Fibroblast of lung (primary cell): ENCODE measurements around the gene MYO19. TPM values are rescaled to one million over a fixed set of nuclear protein-coding genes. Genes with fewer than 3 reads are reported as not detected.
A peak's percentile ranks its signal among the peaks of the same experiment; 100 is the strongest.

Experiments used
- DNase-seq, 2 donors: peaks; one replicate each; pipeline versions ENCODE4 v3.0.0 to v3.0.0-alpha.2; 2010; ENCODE audit warnings: low read depth in 2 of 2
- H2AFZ ChIP-seq: 2 replicates; pipeline ENCODE4 v1.5.1; 2012; ENCODE audit warnings: low read length, control low read depth, inconsistent platforms
- H3K27ac ChIP-seq: 2 replicates; pipeline ENCODE4 v1.5.1; 2011; ENCODE audit warnings: low read length, control low read depth; ENCODE audit not compliant: insufficient read depth
- H3K27me3 ChIP-seq: 2 replicates; pipeline ENCODE4 v1.5.1; 2011; ENCODE audit warnings: mild to moderate bottlenecking, low read length; ENCODE audit not compliant: control insufficient read depth, insufficient read depth
- H3K36me3 ChIP-seq: 2 replicates; pipeline ENCODE4 v1.5.1; 2011; ENCODE audit warnings: low read length; ENCODE audit not compliant: control insufficient read depth, insufficient read depth
- H3K4me1 ChIP-seq: 2 replicates; pipeline ENCODE4 v1.5.1; 2011; ENCODE audit warnings: low read length; ENCODE audit not compliant: control insufficient read depth, insufficient read depth; ENCODE audit errors: extremely low read depth
- H3K4me2 ChIP-seq: 2 replicates; pipeline ENCODE4 v1.5.1; 2011; ENCODE audit warnings: low read length, control low read depth; ENCODE audit not compliant: insufficient read depth; ENCODE audit errors: extremely low read depth
- H3K4me3 ChIP-seq, 4 experiments: fragments of 200-600 bp in 1 of 4; sonication (generic) in 1 of 4; replicated peaks in 1 of 4; 2 replicates each; pipeline ENCODE4 v1.5.1; 2011 to 2016; ENCODE audit warnings: low read length in 4 of 4, low read depth in 3 of 4, mild to moderate bottlenecking in 3 of 4, control low read depth in 2 of 4, inconsistent platforms in 1 of 4, mixed read lengths in 1 of 4; ENCODE audit not compliant: insufficient read depth in 1 of 4; ENCODE audit errors: control extremely low read depth in 1 of 4
- H3K79me2 ChIP-seq: 2 replicates; pipeline ENCODE4 v1.5.1; 2012; ENCODE audit warnings: mild to moderate bottlenecking, low read length, inconsistent platforms; ENCODE audit not compliant: control insufficient read depth, insufficient read depth
- H3K9ac ChIP-seq: 2 replicates; pipeline ENCODE4 v1.5.1; 2011; ENCODE audit warnings: mild to moderate bottlenecking, low read length, control low read depth; ENCODE audit not compliant: insufficient read depth
- H3K9me3 ChIP-seq: 2 replicates; pipeline ENCODE4 v1.5.1; 2012; ENCODE audit warnings: low read depth, low read length; ENCODE audit not compliant: control insufficient read depth, insufficient read depth
- H4K20me1 ChIP-seq: 2 replicates; pipeline ENCODE4 v1.5.1; 2011; ENCODE audit warnings: low read length; ENCODE audit not compliant: control insufficient read depth, insufficient read depth; ENCODE audit errors: extremely low read depth
- EZH2 ChIP-seq: IDR thresholded peaks from 2 replicates; pipeline ENCODE4 v1.5.1; 2012; ENCODE audit warnings: low read length, control low read depth, mild to moderate bottlenecking; ENCODE audit errors: missing control alignments
- polyA plus RNA-seq, 2 donors: library from polyadenylated mRNA; depleted of rRNA in 1 of 2; stranded (reverse) in 1 of 2; unstranded in 1 of 2; fragments of >200 nt; gene quantifications; 2 replicates each; pipeline ENCODE4 v1.2.1, GENCODE V29; 2011 to 2012; ENCODE audit warnings: missing spikeins in 1 of 2
- total RNA-seq: library from RNA; depleted of rRNA; stranded (reverse); fragments of >200 nt; gene quantifications from 2 replicates; pipeline ENCODE4 v1.2.1, GENCODE V29; 2014
- TF ChIP-seq, protein P1 (sequence below), 2 donors: IDR thresholded peaks in 1 of 2; conservative IDR thresholded peaks in 1 of 2; 1 replicate in 1 of 2; 2 replicates in 1 of 2; pipeline ENCODE4 v1.5.1; 2011 to 2012; ENCODE audit warnings: low read length in 2 of 2, control low read depth in 1 of 2, inconsistent platforms in 1 of 2, low read depth in 1 of 2, mild to moderate bottlenecking in 1 of 2

MYO19 gene
- total and polyA plus RNA-seq, 2 donors (not counting 1 experiment from before 2014, with no cell fraction given) = 18.7 to 31.5 TPM

- peaks cover 15% of the 10 kb centered on the region for H3K36me3 ChIP-seq
- peak in 1 of 2 donors; percentile 48 for DNase-seq
- H3K27ac ChIP-seq = no peak overlapping the region
Observed at GRCh38 chr17:36524428-36524876, 10.2 kb downstream of the MYO19 start.

GRCh38 chr17:36523113-36523512, 11.6 kb downstream of the MYO19 start:
- Histone ChIP-seq H2AFZ (no peak overlapping the region), H3K9ac (no peak overlapping the region), H3K79me2 (no peaks in the 10 kb centered on the region), H3K27ac (no peak overlapping the region), H3K4me1 (peaks cover 2% of the 10 kb centered on the region), H3K9me3 (no peaks in the 10 kb centered on the region), H3K36me3 (peaks cover 15% of the 10 kb centered on the region), H3K4me2 (no peak overlapping the region), H4K20me1 (no peaks in the 10 kb centered on the region), H3K4me3 (no peak overlapping the region), H3K27me3 (no peaks in the 10 kb centered on the region)
- no peak for DNase-seq
- TF ChIP-seq, protein P1, sequence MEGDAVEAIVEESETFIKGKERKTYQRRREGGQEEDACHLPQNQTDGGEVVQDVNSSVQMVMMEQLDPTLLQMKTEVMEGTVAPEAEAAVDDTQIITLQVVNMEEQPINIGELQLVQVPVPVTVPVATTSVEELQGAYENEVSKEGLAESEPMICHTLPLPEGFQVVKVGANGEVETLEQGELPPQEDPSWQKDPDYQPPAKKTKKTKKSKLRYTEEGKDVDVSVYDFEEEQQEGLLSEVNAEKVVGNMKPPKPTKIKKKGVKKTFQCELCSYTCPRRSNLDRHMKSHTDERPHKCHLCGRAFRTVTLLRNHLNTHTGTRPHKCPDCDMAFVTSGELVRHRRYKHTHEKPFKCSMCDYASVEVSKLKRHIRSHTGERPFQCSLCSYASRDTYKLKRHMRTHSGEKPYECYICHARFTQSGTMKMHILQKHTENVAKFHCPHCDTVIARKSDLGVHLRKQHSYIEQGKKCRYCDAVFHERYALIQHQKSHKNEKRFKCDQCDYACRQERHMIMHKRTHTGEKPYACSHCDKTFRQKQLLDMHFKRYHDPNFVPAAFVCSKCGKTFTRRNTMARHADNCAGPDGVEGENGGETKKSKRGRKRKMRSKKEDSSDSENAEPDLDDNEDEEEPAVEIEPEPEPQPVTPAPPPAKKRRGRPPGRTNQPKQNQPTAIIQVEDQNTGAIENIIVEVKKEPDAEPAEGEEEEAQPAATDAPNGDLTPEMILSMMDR (conservative IDR thresholded peaks at IDR 0.05 in 1 of 2, IDR thresholded peaks at IDR 0.05 in 1 of 2; ENCODE audit: low read depth in 1 of 2, low read length in 2 of 2) = no peak
- no peak for TF ChIP-seq EZH2

More at GRCh38 chr17:36524428-36524876, 10.2 kb downstream of the MYO19 start:
- Histone ChIP-seq H3K9ac (no peak overlapping the region), H3K4me2 (no peak overlapping the region), H2AFZ (no peak overlapping the region), H3K4me3 (no peak overlapping the region), H3K9me3 (no peaks in the 10 kb centered on the region), H4K20me1 (no peaks in the 10 kb centered on the region), H3K4me1 (peaks cover 10% of the 10 kb centered on the region), H3K79me2 (no peaks in the 10 kb centered on the region), H3K27me3 (no peaks in the 10 kb centered on the region)
- TF ChIP-seq EZH2 = no peak
- TF ChIP-seq, protein P1 (conservative IDR thresholded peaks at IDR 0.05 in 1 of 2, IDR thresholded peaks at IDR 0.05 in 1 of 2; ENCODE audit: low read depth in 1 of 2, low read length in 2 of 2) = no peak

DNA sequence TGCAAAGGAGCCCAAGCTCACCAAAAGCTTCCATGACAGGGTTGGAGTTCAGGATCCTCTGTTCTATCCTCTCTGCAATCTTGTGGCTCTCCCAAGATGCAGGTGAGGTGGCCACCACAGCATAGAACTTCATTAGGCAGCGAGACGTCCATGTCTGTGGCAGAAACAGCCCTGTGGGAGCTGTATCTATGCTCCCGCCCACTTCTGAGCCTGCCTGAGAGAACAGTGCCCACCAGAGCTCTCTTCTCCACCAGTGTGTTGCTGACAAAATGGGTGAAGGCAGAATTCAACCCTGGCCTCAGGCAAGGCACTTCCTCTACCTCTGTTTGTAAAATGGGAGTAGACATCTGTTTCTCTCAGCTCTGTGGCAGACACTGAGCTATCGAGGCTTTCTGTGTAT, 18.8 kb downstream of the MYO19 start:
- H3K79me2 ChIP-seq = no peaks in the 10 kb centered on the region
- TF ChIP-seq, protein P1 (conservative IDR thresholded peaks at IDR 0.05 in 1 of 2, IDR thresholded peaks at IDR 0.05 in 1 of 2; ENCODE audit: low read depth in 1 of 2, low read length in 2 of 2) = no peak
- TF ChIP-seq EZH2 = no peak
- H3K4me2 ChIP-seq = no peak overlapping the region
- H3K27me3 ChIP-seq = no peaks in the 10 kb centered on the region
- no peak overlapping the region for H3K27ac ChIP-seq
- H3K9ac ChIP-seq = no peak overlapping the region
- H3K36me3 ChIP-seq = peaks cover 7% of the 10 kb centered on the region
- DNase-seq = no peak
- H3K4me3 ChIP-seq = no peak overlapping the region
- H4K20me1 ChIP-seq = no peaks in the 10 kb centered on the region
- no peaks in the 10 kb centered on the region for H3K4me1 ChIP-seq
- H2AFZ ChIP-seq = no peak overlapping the region
- no peaks in the 10 kb centered on the region for H3K9me3 ChIP-seq
